Activated CD4-positive, alpha-beta T cell treated with anti-CD3 and anti-CD28 coated beads for 48 hours (primary cell): ENCODE results near the gene GID4.

Experiments
- DNase-seq: peaks from one replicate; pipeline ENCODE4 v3.0.0-alpha.2; 2020

GID4 gene

DNA sequence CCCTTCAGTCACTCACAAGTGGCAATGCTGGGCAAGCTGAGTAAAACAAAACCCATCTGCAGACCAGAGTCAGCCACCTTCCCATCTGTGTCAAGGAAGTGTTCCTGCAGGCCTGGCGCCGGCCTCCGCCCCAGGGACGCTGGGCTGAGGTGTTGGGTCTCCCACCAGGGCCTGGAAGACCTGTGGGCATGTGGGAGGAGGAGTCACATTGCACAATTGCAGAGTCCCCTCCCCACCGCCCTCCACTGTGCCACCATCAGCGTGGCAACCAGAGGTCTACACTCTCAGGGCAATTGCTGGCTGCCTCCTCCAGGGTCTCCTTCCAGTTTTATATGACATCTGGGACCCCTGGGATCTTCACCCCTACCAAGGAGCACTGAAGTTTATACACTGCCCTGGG is 66.4 kb downstream of the GID4 start:
- no peak for DNase-seq

- no peak for DNase-seq
Measured at GRCh38 chr17:18106211-18106610, 67.0 kb downstream of the GID4 start.

GRCh38 chr17:18107061-18107790 is 68.0 kb downstream of the GID4 start:
- DNase-seq: no peak

- DNase-seq: no peak
Measured at GRCh38 chr17:18107971-18108370, 68.8 kb downstream of the GID4 start.

GRCh38 chr17:18108401-18109312 is 69.4 kb downstream of the GID4 start, which contains the start of gene MYO15A:
TSS of gene MYO15A (plus strand) at chr17:18108756. CDS start at chr17:18118801, 10,045 bp downstream.
- DNase-seq: no peak

DNA sequence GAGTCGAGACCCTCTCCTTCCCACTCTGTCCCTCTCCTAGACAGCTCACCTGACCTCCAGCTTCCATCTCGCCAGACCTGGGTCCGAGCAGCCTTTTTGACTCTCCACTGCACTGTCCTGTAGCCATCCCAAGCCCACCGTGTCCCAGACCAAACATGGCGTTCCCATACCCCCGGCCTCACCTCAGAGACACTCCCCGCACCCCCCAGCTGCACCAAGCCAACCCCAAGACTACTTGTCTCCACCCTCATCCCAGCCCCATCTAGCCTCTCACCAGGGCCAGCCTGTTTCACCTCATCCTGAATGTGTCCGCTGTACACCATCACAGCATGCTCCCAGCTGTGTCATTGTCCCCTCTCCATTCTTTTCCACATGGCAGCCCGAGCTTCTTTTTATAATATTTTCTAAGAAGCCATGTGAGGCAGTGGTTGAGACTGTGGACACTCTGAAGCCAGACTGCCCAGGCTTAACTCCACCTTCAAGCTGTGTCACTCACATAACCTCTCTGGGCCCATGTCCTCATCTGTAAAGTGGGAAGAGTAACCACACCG is 70.8 kb downstream of the GID4 start:
- DNase-seq: no peak

GRCh38 chr17:18110636-18111145 is 71.5 kb downstream of the GID4 start:
- no peak for DNase-seq

DNA sequence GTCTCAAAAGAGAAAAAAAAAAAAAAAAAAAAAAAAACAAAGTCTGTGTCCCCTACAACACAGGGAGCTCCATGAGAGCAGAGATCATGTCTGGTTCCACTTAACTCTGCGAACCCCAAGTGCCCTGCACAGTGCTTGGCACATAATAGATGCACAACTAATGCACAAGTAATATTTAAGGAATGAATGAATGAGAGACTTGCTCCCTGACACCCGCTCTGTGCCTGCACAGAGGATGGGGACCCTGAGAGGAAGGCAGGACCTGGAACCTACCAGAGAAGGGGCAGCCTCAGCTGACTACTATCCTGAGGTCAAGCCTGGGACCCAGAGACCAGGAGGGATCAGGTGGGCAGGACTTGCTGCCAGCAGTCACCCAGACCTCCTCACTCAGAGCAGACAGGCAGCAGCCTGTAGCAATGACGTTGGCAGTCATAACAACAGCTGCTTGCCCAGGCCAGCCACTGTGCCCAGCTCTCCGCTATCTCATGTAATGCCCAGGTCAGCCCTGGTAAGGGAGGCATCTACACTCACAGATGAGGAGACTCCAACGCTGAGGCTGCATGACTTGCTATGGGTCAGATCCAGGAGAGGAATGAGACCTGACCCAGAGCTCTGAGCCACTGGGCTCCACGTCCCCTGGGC is 72.2 kb downstream of the GID4 start:
- DNase-seq: no peak

GRCh38 chr17:18115517-18115916 is 76.3 kb downstream of the GID4 start:
- no peak for DNase-seq

DNA sequence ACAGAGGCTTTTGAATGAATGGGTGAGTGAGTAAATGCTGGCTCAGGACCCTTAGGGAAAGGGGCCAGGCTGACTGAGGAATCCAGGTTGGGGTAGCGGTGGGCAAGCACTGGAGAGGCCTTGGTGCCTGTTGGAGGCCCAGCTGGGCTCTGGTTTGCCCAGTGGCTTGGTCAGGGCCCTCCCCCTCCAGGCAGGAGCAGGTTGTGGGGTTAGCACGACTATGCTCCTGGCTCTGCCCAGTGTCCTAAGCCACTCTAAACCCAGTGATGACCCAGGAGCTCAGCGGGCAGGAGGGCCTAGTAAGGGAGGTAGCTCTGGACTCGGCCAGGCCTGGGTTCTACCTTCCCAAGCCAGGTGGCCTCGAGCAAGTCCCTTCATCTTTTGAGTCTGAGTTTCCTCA is 76.9 kb downstream of the GID4 start:
- no peak for DNase-seq

GRCh38 chr17:18117533-18117932 is 78.3 kb downstream of the GID4 start:
- no peak for DNase-seq
